Activated T-cell treated with anti-CD3 and anti-CD28 coated beads for 24 hours (primary cell): ENCODE data around the gene OIP5.
"Not testable (repeated sequence)": the region's sequence is repeated elsewhere in the genome, so short reads cannot be mapped to it uniquely, and the experiment has no call there.

ENCODE experiments used
- DNase-seq: peaks from one replicate; pipeline ENCODE4 v3.0.0-alpha.2; 2020; ENCODE audit warnings: low read depth

Gene OIP5

DNA sequence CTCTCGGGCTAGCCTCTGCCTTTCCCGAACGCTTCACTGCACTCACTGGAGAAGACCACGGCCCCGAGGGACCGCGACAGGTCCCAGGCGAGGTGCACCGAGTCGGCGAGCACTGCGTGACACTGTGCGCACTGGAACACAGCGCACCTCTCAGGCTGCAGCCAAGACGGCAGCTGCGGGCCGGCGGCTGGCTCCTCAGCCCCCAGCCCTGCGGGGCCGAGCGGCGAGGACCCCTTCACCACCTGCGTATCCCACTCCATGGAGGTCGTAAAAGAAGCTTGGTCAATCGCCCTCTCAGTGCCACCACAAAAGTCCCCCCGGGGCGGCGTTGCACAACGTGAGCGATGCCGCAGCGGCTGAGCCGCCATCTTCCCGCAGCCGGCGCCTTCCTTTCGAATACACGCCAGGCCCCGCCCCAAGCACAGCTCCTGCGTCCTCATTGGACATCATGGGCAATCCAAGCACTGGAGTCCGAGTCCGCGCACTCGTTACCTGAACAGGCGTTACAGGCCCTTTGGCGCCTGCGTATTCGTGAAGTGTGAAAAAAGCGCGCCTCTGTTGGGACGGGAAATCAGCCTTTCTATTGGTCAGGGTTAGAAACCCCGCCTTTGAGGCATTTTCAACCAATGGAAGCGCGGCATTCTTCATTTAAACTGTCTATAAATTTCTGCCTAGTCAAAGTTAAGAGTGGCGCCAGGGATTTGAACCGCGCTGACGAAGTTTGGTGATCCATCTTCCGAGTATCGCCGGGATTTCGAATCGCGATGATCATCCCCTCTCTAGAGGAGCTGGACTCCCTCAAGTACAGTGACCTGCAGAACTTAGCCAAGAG is at the start of gene OIP5, which contains the start of gene NUSAP1:
OIP5 (minus strand) TSS at position 398 of the 832 bp plus-strand sequence; CDS start at position 368, 30 bp downstream.
NUSAP1 (plus strand) TSS at position 688 of the 832 bp plus-strand sequence; CDS start at position 765, 77 bp downstream.
- peak; percentile 98 for DNase-seq

DNA sequence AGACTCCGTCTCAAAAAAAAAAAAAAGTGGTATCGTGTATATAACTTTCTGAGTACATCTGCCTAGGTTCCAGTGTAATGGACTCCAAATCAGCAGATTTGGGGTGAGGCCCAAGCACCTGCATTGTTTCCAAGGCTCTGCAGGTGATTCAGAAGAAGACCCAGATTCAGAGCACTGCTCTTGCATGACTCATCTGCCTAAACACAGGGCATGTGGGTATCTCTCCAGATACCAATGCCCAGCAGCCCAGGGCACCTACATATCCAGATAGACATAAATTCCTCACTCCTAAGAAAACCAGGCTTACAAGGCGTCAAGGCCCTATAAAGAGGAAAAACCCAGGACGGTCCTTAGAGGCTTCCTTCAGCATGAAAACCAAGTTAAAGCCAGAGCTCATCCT is 45.6 kb upstream of the OIP5 start:
- DNase-seq, result no peak

DNA sequence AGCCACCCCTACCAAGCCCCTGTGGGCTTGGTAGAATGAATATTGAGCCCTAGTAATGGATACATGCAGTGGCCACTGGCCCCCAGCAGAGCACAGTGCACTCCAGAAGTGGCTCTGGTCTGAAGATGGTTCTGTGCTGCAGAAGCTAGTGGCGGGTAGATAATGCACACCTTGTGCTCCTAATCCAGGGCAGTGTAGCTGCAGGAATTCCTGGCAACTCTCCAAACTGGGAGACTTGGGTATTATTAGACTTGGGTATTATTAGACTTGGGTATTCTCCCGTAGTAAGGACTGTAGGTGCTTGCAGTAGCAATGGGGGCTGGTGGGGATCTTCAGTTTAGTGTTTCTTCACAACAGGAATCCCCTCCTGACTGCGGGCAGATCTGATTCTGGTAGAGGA is 35.0 kb upstream of the OIP5 start:
- DNase-seq, result no peak

DNA sequence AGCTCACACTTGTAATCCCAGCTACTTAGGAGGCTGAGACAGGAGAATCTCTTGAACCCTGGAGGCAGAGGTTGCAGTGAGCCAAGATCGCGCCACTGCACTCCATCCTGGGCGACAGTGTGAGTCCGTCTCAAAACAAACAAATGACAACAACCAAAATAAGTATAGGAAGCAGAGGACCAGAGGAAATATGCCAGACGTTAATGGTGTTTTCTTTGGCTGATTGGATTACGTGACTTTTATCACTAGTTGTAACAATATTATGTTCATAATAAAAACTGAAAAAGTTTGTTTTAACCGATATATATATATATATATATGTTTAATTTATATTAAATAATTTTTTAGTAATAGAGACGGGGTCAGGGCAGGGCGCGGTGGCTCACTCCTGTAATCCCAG is 22.0 kb upstream of the OIP5 start:
- DNase-seq, result no peak

DNA sequence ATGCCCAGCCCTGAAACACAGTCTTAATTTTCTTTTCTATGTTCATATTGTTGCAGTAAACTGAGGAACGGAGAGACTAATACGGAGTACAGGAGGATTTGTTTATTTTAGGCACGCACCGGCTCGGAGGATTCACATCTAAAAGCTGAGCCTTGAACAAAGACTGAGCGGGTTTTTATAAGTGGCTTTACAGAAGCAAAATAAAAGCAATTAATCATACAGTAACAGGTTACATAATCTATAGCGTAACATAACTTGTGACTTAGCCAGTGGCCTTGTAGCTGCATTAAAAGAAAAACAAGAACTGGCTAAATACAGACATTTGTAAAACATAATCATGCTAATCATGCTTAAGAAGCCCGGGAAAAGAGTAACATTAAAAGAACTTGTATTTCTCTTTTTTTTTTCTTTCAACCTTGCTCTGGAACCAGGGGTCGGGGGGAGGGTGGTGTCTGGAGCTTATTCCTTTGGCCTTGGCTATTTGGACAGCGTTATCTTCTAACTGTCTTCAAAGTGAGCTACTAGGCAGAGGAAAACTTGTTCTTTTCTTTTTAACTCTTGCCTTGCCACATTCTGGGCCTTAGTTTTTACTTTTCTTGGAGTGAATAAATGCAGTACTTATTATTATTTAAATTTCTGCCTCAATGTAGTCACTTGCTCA is 17.8 kb upstream of the OIP5 start:
- no peak for DNase-seq

DNA sequence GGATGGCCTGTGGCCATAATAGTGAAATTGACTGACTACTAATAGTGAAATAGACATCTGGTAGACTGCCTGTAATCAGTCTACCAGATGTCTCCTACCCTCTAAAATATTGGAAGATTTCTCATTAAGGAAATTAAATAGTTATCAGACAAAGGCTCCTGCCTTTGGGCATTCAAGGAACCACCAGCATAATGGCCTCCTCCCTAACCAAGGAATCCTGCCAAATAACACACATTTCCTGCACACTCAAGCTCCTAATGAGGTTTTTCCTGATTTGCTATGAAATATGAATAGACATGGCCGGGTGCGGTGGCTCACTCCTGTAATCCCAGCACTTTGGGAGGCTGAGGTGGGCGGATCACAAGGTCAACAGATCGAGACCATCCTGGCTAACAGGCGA is 14.8 kb upstream of the OIP5 start:
- no peak for DNase-seq

DNA sequence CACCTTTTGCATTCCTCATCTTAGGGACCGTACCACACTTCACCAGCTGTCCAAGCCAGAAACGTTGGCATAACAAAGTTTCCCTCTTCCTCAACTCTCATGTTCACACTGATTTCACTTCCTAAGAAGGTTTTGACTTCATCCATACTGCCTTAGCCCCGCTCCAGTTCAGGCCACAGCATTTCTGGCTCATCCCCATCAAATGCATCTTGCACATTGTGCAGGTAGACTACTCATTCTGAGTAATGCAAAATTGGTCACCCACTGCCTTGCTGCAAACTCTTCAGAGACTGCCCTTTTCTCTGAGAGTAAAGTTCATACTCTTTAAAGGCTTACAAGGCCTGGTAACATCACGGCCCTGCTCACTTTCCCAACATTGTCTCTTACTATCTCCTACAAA is 9.1 kb upstream of the OIP5 start:
- no peak for DNase-seq

DNA sequence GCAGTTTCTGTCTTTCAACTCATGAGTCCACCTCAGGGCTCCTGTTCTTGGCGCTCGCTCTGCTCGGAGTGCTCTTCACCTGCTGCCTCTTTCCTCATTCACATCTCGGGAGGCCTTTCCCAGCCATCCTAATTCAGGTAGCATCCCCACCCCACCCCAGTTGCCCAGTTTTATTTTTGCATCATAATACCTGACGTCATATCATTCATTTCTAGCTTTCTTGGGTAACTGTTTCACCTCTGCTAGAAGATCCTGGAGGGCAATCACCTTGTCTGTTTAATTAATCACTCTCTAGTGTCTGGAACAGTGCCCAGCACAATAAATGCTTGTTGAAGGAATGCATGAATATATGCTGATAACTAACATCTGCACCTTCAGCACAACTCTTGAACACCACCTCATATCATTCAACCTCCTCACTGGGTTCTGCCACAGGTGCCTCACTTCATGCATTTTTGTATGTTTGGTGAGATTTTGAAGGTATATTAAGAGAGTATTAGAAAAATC is 7.9 kb upstream of the OIP5 start:
- no peak for DNase-seq

DNA sequence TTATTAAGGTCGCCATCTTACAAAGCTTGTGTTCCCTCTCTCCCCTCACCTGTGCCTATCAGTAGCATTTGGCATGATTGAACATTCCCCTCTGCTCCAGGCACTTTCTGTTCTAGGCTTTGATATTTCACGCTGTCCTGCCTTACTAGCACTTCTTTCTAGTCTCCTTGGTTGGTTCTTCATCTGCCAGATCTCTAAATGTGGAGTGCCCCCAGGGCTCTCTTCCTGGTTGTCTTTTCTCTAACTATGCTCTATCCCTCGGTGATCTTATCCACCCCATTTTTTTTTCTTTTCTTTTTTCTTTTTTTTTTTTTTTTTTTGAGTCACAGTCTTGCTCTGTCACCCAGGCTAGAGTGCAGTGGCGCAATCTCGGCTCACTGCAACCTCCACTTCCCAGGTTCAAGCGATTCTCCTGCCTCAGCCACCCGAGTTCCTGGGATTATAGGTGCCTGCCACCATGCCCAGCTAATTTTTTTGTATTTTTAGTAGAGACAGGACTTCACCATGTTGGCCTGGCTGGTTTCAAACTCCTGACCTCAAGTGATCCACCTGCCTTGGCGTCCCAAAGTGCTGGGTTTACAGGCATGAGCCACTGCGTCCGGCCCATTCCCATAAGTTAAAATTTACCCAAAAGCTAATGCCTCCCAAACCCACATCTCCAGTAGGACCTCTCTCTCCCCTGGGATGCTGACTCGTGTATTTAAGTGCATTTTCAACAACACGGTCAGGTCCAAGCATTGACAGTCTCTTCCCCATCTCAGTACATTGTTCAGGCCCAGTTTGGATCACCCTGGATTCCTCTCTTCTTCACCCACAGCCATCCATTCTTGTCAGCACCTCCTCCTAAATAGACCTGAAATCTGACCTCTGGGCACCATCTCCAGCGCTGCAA is 5.5 kb upstream of the OIP5 start:
- DNase-seq, result no peak

DNA sequence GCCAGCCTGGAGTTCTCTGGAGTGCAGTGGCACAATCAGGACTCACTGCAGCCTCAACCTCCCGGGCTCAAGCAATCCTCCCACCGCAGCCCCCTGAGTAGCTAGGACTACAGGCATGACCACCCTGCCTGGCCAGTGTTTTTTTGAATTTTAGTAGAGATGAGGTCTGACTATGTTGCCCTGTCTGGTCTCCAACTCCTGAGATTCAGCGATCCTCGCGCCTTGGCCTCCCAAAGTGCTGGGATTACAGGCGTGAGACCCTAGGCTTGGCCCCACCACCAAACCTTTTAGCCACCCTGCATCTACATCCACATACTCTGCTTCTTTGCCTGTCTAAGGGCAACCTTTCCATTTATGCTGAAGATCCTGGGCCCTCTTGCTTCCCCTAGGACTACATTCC is 4.7 kb upstream of the OIP5 start:
- DNase-seq, result no peak

DNA sequence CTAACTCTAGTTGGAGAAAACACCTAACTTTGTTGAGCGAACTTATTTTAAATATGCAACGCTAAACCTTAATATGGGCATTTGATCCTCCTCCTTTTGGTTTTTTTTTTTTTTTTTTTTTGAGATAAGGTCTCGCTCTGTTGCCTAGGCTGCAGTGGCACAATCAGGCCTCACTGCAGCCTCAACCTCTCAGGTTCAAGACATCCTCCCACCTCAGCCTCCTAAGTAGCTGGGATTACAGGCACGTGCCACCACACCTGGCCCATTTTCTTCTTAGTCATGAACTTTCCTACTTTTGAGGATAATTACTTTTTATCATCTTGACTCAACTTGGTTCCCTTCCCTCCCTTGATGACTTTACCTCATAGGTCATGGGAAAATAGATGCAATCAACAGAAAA is 4.2 kb upstream of the OIP5 start:
- DNase-seq, result no peak

DNA sequence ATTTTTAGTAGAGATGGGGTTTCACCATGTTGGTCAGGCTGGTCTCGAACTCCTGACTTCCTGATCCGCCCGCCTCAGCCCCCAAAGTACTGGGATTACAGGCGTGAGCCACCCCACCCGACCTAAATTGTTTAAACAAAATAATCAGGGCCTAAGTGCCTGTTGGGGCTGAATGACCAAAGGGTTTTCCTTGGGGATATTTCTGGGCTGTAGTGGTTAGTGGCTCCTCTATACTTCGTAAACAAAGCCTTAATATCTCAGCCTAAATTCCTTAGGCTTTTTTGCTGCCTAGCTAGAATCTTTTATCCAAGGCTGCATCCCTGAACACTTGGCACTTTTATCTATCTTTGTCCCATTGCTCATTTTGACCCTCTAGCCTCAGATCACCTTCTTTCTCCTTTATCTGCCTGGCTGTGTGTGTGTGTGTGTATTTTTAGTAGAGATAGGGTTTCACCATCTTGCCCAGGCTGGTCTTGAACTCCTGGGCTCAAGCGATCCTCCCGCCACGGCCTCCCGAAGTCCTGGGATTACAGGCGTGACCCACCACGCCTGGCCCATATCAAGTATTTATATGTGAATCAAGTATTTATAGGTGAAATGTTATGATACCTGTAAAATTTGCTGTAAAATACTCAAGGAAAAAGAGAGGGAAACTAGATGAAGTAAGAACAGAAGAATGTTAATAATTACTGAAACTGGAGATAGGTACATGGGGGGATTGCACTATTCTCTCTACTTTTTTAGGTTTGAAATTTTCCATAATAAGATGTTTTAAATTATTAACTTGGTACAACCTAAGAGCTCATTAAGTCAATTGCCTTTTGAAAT is 2.1 kb upstream of the OIP5 start:
- no peak for DNase-seq

DNA sequence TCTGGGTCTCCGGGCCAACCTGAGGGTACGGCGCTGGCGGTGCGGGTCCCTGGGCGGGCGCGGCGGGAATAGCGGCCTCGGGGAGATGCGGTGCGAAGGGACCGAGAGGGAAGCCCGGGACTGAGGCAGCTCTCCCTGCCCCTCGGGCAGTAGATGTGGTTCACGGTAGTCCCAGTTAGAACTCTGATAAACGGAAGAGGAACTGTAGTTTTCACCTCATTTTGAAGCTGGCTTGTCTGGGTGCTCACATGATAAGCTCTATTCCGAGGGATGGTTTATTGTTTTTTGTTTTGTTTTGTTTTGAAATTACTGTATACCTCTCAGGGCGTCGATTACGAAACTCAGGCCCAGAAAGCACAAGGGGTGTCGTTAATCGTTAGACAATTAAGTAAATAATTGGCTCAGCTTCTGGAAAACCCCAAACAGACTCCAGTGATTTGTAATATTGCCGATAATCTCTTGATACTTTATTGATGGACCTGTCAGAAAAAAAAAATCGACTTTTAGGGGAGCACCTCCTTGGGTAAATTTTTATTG is 703 bp upstream of the OIP5 start:
- DNase-seq, result no peak

DNA sequence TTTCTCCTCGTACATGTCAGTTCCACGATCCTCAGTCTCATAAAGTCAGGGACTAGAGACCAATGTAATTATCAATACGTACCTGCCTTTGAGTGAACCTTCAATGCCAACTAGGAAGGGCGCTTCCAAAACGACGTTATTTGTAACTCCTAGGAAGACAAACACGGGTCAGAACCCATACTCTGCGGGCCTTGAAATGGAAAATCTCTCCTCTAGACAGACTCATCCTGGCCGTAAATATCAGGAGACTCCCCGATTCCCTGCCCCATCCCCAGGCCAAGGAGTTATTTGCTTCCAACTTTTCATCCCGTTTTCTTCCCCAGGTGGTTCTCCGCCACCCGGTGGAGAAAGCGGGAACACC is 578 bp downstream of the OIP5 start:
- no peak for DNase-seq

DNA sequence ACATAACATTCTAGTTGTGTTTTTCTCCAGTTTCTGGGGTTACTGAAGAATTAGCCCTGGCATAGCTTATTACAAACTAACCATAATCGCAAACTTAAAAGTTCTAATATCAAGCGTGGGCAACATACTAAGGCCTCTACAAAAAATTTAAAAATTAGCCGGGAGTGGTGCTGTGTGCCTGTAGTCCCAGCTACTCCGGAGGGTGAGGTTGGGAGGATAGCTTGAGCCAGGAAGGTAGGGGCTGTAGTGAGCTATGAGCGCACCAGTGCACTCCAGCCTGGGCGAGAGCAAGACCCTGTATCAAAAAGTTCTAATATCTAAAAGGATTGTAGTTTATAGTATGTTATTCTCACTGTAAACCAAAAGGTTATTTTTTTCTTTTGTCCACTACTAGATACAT is 1.1 kb downstream of the OIP5 start:
- DNase-seq, result no peak

DNA sequence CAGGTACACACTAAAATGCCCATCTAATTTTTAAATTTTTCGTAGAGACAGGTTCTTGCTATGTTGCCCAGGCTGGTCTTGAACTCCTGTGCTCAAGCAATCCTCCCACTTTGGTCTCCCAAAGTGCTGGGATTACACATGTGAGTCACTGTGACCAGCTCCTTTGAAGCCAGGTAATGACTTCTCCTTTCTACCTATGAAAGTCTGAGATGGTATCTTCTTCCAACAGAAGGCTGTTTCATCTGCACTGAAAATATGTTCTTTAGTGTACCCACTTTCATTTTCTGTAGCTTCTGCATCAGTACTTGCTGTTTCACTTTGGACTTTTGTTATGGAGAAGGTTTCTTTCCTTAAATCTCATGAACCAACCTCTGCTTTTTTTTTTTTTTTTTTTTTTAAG is 8.8 kb downstream of the OIP5 start:
- DNase-seq, result no peak

DNA sequence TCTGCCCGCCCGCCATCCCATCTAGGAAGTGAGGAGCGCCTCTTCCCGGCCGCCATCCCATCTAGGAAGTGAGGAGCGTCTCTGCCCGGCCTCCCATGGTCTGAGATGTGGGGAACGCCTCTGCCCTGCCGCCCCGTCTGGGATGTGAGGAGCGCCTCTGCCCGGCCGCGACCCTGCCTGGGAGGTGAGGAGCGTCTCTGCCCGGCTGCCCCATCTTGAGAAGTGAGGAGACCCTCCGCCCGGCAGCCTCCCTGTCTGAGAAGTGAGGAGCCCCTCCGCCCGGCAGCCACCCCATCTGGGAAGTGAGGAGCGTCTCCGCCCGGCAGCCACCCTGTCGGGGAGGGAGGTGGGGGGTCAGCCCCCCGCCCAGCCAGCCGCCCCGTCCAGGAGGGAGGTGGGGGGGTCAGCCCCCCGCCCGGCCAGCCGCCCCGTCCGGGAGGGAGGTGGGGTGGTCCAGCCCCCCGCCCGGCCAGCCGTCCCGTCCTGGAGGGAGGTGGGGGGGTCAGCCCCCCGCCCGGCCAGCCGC is 11.5 kb downstream of the OIP5 start:
- not testable (repeated sequence) for DNase-seq

DNA sequence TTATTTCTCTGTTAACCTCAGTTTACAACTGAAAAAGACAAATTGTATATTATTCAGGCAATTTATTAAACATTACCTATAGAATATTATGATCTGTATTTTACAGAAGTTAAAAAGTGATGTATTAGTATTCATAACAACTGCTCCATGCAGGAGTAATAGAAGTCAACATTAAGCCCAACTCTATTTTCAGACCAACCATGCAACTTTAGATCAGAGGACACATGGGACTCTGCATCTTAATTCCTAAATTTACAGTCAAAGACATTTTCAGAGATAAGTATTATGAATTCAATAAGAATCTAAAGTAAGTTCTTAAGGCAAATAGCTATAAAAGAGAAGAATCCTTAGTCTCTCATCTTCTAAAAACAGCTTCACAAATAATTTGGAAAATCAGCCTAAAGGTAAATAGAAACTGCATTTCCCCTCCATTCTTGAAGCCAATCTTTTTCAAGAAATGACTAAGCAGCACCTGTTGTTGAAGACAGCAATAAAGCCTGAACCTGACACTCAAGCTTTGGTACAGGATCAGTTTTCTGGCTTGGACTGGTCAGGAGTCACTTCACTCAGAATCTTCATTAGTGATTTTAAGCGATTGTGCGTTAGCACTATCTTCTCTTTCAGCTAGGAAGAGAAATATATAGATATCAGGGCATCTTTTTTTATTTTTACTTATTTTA is 23.0 kb downstream of the OIP5 start:
- DNase-seq, result no peak

DNA sequence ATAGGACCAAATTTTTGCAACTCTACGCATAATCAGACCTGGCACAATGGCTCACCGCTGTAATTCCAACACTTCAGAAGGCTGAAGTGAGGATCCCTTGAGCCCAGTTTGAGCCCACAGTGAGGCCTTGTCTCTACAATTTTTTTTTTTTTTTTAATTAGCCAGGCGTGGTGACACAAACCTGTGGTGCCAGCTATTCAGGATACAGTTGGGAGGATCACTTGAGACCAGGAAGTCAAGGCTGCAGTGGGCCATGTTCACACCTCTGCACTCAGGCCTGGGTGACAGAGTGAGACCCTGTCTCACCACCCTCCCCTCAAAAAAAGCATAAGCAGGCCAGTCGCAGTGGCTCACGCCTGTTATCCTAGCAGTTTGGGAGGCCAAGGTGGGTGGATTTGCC is 24.7 kb downstream of the OIP5 start:
- DNase-seq, result no peak

DNA sequence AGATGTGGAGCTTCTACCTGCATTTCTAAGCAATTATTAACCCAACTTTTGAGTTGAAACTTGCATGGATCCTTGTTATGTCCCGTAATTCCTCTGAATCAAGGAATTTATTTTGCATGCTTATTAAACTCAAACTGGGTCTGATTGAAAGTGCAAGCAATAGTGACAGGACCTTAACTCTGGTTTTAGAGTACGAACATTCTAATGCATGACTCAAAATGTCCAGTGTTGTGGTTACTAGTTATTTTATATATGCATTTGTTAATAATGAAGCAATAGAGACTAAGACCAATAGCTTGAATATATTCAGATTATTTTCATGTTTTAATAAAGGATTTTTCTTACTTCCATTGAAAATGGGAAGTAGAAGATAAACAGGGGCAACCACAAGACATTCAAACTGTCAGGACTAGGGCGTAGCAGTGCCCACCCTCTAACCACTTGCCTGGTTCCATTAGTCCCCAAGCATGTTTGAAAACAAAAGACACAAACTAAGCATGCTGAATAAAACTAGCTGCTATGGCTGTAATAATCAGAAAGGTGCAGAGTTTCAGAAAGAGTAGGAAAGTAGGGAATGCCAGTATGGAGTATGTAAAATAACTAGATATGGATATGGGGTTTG is 28.1 kb downstream of the OIP5 start:
- DNase-seq, result no peak
